GM19452 (cell line): Measurements from ENCODE around the gene SLCO1A2.
"Not testable (repeated sequence)": the region's sequence is repeated elsewhere in the genome, so short reads cannot be mapped to it uniquely, and the experiment has no call there.

Experiments
- ATAC-seq: cut with Tn5 transposase; IDR thresholded peaks from one replicate; pipeline ENCODE4 v1.9.1; 2021; ENCODE audit not compliant: unreplicated experiment

Gene SLCO1A2

DNA sequence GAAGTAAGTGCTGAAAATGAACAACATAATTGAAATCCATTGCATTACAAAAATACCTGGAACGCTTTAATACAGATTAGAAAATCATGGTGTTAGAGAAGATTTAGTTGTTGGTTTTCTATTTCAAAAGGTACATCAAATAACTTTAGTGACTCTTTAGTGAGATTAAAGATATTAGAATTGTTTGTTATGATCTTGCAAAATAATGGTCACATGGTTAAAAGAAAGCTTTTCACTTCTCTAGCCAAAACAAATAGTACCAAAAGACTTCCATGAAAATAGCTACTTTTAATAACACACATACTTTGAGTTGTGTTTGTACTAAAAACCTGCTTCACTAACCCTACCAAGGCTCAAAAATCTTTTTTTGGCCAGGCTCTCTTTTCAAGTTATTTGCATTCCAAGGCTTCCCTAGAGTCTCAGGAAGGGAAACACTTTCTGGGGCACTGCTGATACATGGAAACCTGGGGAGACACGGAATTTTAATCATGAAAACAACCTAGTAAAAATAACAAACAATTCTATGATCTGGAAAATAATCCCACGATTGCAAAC is at the start of gene SLCO1A2:
Gene SLCO1A2 (minus strand): TSS at position 147 of the 555 bp plus-strand sequence. CDS start 270 bp downstream, outside the sequence.
- no peak for ATAC-seq

GRCh38 chr12:21384261-21384660 is 49.5 kb upstream of the SLCO1A2 start:
- ATAC-seq: no peak

DNA sequence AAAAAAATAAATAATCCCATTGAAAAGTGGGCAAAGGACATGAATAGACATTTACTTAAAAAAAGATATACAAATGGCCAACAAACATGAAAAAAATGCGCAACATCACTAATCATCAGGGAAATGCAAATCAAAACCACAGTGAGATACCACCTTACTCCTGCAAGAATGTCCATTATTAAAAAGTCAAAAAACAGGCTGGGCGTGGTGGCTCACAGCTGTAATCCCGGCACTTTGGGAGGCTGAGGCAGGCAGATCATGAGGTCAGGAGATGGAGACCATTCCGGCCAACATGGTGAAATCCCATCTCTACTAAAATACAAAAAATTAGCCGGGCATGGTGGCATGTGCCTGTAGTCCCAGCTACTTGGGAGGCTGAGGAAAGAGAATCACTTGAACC is 46.6 kb upstream of the SLCO1A2 start:
- ATAC-seq: not testable (repeated sequence)

DNA sequence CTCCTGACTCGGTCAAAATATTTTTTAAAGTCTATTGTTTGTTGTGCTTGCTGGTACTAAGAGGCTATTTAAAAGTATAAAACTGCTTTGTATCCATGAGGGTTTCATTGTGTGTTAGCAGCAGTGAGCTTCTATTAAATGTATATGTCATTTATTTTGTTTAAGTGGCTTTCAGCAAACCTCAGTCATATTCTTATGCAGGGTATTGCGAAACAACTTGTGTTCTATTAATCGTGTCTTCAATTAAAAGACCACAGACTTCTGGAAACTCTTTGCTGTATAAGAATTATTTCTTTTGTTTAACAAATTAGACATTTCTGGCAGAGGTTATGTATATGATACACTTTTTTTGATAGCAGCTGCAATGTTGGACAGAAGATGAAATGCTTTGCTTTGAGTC is 44.5 kb upstream of the SLCO1A2 start:
- no peak for ATAC-seq

DNA sequence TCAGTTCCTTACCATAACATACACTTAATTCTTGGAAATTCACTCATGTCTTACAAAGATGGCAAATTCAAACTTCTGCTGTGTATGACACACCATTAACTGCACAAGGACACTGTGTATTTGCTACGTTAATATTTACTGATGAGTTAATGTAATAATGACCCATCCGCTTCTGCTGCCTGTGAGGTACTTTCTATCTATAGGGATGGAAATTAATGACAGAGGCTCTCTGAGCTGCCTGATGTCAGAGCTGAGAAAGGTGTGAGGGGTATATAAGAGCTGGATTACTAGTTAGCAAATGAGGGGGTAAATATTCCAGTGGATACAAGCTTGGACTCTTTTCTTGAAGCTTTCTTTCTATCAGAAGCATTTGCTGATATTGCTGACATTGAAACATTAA is 37.9 kb upstream of the SLCO1A2 start, which contains the start of gene IAPP:
Gene IAPP (plus strand): TSS at position 301 of the 400 bp plus-strand sequence. CDS start 450 bp downstream, outside the sequence.
- ATAC-seq: no peak

- no peak for ATAC-seq
Measured at GRCh38 chr12:21370845-21371449, 36.2 kb upstream of the SLCO1A2 start.

DNA sequence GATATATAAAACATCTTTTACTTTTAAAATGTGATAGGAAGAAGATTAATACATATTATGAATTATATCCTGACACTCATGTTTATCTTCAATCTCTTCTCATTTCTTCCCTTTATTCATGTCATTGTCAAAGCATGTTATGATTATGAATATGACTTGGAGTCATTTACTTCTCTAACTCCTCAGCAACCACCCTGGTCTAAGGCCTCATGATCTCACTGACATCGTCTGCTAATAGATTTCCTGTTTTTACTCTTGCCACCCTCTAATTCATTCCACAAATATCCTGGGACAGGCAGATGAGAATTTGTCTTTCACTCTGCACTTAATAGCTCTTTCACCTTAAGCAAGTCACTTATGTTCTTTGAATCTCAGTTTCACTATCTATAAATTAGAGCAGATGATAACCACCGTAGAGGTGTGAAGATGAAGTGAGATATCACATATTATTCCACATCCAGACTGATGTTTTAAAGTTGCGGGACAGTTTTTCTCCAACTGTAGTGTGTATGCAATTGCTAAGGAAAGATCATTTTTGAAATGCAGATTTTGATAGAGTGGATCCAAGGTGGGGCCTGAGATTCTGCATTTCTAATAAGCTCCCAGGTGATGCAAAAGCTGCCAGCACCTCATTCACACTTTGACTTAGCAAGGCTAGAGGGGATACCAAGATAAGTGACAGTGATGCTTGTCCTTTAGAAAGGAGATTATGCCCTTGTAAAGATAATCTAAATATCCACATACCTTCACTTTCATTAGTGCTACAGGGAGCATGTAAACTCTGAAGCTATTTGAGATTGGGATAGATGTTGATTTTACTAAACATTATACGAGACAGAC is 34.6 kb upstream of the SLCO1A2 start:
- no peak for ATAC-seq

GRCh38 chr12:21360632-21361031 is 25.9 kb upstream of the SLCO1A2 start:
- not testable (repeated sequence) for ATAC-seq

DNA sequence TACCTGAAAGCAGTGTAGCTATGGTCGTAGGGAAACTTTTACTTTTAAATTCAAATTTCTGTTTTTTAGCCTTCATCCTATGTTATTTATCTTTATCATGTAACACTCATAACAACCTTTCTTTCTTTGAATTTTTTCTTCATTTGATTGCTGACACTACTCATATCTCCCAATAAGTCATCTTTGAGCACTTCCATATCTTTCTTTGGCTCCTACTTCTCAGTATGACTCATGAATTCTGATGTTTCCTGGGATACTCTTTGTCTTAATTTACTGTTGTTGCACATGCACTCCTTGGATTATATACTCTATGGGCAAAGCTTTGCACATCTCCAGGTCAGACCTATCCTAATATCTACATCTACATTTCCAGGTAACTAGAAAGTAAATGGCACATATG is 19.9 kb upstream of the SLCO1A2 start:
- ATAC-seq: no peak

GRCh38 chr12:21353948-21354347 is 19.2 kb upstream of the SLCO1A2 start:
- no peak for ATAC-seq

DNA sequence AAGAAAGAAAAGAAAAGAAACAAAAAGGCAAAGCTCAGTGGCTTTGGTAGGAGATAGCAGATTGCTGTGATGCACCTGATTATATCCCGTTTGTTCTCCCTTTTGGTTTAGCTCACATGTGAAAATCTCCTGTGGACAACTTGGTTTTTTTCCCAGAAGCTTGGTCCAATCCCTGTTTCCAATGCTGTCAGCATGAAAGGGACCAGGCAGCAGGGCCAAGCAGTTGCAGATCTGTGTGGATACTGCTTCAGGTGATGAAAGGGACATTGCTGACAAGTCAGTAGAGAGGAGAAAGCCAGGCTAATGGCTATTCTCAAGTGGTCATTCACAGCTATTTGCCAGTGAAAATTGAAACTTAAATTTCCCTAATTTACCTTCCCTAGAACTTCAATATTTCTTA is 18.8 kb upstream of the SLCO1A2 start:
- no peak for ATAC-seq

DNA sequence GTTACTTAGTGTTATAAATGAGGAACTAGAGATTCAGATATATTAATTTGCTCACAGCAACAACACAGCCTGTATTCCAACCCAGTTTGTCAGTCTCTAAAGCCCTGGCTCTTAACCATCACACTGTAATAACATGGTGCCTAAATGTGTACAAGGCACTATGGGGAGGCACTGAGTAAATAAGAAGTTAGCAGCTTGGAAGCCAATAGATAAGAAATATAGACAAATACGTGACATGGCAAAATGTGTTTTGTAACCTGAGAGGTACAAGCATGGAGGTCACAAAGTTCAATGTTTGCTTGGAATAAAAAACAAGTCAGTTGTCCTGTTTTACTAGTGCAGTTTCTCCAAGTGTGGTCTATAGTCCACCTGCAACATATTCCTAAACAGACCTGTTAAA is 16.3 kb upstream of the SLCO1A2 start:
- ATAC-seq: no peak

DNA sequence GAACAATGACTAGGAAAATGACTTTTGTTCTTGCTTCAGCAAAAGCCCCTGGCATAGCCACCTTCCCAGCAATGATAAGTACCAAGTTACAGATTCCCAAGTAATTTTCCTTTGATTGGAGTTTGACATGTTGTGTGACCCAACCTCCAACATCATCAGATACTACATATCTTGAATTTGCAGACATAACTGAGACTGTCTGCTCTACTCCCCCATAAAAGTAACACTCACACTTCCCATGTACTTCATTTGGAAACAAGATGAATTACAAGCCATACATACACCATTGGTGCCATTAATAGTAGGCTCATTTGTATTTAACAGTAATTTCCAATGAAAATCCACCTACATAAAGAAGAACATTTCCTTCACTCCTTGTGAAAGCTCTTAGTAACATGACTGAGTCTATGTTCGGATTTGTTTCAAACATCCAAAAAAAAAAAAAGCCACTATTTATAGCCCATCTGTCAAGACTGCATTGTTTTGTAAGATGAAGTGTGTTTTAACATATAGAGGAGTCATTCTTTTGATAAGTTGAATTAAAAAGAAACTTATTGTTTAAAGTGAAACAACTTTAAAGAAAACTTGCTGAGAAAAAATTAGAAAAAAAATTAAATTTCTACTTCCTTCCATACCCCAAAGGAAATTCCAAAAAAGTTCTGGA is 12.0 kb upstream of the SLCO1A2 start:
- no peak for ATAC-seq

DNA sequence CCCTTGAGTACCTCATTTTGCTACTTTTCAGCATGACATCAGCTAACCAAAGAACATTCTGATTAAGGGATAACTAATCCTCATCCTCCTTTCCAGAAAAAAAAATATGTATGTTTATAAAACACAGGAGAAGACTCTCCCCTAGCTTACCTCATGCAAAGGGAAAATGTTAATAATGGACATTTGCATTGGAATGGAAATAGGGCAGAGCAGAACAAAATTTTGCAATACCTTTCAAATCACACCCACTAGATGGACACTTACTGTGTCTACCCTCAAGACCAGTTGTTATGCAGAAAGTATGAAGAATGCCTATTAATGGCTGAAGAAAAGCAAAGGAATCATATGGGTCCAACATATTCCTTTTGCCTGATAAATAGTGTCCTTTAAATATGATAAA is 8.9 kb upstream of the SLCO1A2 start:
- no peak for ATAC-seq

GRCh38 chr12:21341769-21342168 is 7.1 kb upstream of the SLCO1A2 start:
- no peak for ATAC-seq

GRCh38 chr12:21340403-21340802 is 5.7 kb upstream of the SLCO1A2 start:
- ATAC-seq: no peak

- ATAC-seq: no peak
Measured at GRCh38 chr12:21339921-21340320, 5.2 kb upstream of the SLCO1A2 start.

DNA sequence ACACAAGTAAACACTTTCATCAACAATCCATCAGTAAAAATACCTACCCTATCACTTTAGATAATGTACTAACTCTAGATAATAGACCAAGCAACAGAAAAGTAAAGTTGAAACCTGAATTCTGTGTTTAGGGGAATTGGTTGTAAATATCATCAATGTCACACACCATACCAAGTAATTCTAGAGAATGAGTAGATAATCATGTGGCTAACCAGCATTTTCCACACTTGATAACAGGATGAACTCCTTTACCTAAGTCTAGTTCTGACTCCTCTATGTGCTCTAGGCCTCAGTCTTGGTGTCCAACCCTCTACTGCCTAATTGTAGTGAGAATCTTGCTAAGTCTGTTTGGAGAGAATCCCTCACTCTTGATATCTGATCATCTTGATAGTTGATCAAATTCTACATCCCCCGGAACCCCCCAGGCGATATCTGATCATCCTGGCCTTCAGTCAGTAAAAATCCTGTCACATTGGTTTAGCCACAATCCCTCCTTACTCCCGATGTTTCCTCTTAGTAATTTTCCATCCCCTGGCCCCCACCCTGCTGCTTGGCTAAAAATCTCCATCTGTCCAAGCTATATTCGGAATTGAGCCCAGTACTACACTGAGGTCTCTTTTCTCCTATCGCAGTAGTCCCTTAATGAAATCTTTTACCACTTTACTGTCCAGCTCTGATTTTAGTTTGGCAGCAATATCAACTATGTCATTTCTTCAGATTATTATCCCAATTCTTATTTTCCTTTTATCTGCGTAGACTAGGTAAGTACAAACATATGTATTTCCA is 3.4 kb upstream of the SLCO1A2 start:
- no peak for ATAC-seq

DNA sequence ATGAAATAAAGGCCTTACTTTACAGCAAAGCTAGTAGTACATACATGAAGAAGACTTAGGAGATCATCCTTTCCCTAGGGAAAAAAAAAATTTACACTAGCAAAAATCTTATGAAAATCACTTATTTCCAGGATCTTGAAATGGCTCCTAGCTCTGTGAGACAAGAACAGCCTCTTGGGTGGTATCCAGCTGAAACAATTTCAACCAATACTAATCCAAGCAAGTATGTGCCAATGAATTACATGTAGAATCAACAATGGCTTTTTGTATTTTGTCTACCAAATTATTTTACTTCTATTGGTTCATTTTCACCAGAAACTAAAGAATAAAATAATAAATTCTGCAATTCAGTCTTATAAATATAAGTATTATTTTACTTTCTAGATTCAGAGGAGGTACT is 2.7 kb upstream of the SLCO1A2 start:
- ATAC-seq: no peak

- no peak for ATAC-seq
Measured at GRCh38 chr12:21336656-21337055, 1.9 kb upstream of the SLCO1A2 start.
